K562 (cell line): ENCODE results near the gene NDUFAB1. TPM values are rescaled to one million over a fixed set of nuclear protein-coding genes. Genes with fewer than 3 reads are reported as not detected.
A peak's percentile ranks its signal among the peaks of the same experiment; 100 is the strongest.

ENCODE experiments used
- CSDE1 ChIP-seq, 2 experiments: fragments of 450-650 bp; IDR thresholded peaks; 2 replicates each; pipeline ENCODE4 v1.6.1; 2016; ENCODE audit warnings: mild to moderate bottlenecking in 1 of 2
- HBP1 ChIP-seq: fragments of 450-650 bp; formaldehyde crosslinking; IDR thresholded peaks from 2 replicates; pipeline ENCODE4 v1.4.0; 2022; ENCODE audit warnings: missing genetic modification characterization
- NCOA2 ChIP-seq, 2 experiments: fragments of 450-650 bp; IDR thresholded peaks; 2 replicates each; pipeline ENCODE4 v1.6.1; 2018; ENCODE audit warnings: mild to moderate bottlenecking in 2 of 2, moderate library complexity in 1 of 2; ENCODE audit not compliant: partially characterized antibody in 2 of 2
- SRF ChIP-seq, 2 experiments: fragments of 250-450, 450-650 bp in 1 of 2; sonication (Bioruptor Pico) in 1 of 2; sonication (generic) in 1 of 2; formaldehyde crosslinking; IDR thresholded peaks; 2 replicates each; pipeline versions ENCODE4 v1.5.0 to v1.5.1; 2020 to 2022; ENCODE audit warnings: mild to moderate bottlenecking in 1 of 2, missing genetic modification reagents in 1 of 2
- SRSF9 ChIP-seq: fragments of 200-400 bp; formaldehyde crosslinking; IDR thresholded peaks from 2 replicates; pipeline ENCODE4 v1.6.1; 2017; ENCODE audit warnings: low read depth, low read length, borderline replicate concordance
- TAL1 ChIP-seq: fragments of 450-650 bp; IDR thresholded peaks from 2 replicates; pipeline ENCODE4 v1.6.1; 2016; ENCODE audit warnings: mild to moderate bottlenecking
- ZMIZ1 ChIP-seq, 2 experiments: fragments of 150-350 bp in 1 of 2; IDR thresholded peaks; 2 replicates each; pipeline ENCODE4 v1.6.1; 2012 to 2016; ENCODE audit warnings: low read depth in 2 of 2, low read length in 2 of 2, mild to moderate bottlenecking in 1 of 2, moderate library complexity in 1 of 2
- ZNF431 ChIP-seq: sonication (generic); formaldehyde crosslinking; IDR thresholded peaks from 2 replicates; pipeline ENCODE4 v1.8.0; 2022; ENCODE audit warnings: mild to moderate bottlenecking, missing genetic modification reagents
- ZNF75A ChIP-seq: fragments of 450-650 bp; formaldehyde crosslinking; IDR thresholded peaks from 2 replicates; pipeline ENCODE4 v1.4.0; 2020; ENCODE audit warnings: mild to moderate bottlenecking
- polyA plus RNA-seq, 8 experiments: library from polyadenylated mRNA; depleted of rRNA in 4 of 8; stranded (reverse) in 5 of 8; unstranded in 3 of 8; fragments of >200 nt; fragmentation: Nextera tagmentation in 2 of 8; fragmentation: Illumina TruSeq in 1 of 8; extraction: Ambion mirVana in 2 of 8; extraction: Trizol in 1 of 8; gene quantifications; 2 replicates each; pipeline versions ENCODE4 v1.2.1 to v1.2.3, GENCODE V29; 2011 to 2014; ENCODE audit warnings: inconsistent platforms in 1 of 8, missing spikeins in 1 of 8
- total RNA-seq, 7 experiments: library from RNA; depleted of rRNA in 6 of 7; stranded (reverse); fragments of >200 nt in 6 of 7; fragmentation: Illumina TruSeq in 2 of 7; extraction: Trizol in 2 of 7; gene quantifications; 2 replicates each; pipeline versions ENCODE4 v1.2.1 to v1.2.3, GENCODE V29; 2011 to 2021; ENCODE audit warnings: low replicate concordance in 1 of 7
- TF ChIP-seq, protein P1 (sequence below), 2 experiments: IDR thresholded peaks; 2 replicates each; pipeline ENCODE4 v1.6.1; 2011; ENCODE audit warnings: borderline replicate concordance in 1 of 2, control low read depth in 1 of 2, low read depth in 1 of 2, low read length in 1 of 2, mild to moderate bottlenecking in 1 of 2, mixed read lengths in 1 of 2, moderate library complexity in 1 of 2; ENCODE audit not compliant: insufficient read depth in 1 of 2, insufficient read length in 1 of 2, poor library complexity in 1 of 2, severe bottlenecking in 1 of 2; ENCODE audit errors: extremely low read depth in 1 of 2
- TF ChIP-seq, protein P2 (sequence below), 2 experiments: fragments of 450-650 bp in 1 of 2; sonication (generic) in 1 of 2; formaldehyde crosslinking; conservative IDR thresholded peaks; 2 replicates each; pipeline versions ENCODE4 v1.4.0 to v1.8.1; 2020 to 2022; ENCODE audit warnings: mild to moderate bottlenecking in 1 of 2, missing genetic modification reagents in 1 of 2

Gene NDUFAB1
- total and polyA plus RNA-seq, 9 of the 15 experiments (the other 6 are each of a cell fraction or from before 2014, with no cell fraction given) = 123 to 481 (median 238) TPM

DNA sequence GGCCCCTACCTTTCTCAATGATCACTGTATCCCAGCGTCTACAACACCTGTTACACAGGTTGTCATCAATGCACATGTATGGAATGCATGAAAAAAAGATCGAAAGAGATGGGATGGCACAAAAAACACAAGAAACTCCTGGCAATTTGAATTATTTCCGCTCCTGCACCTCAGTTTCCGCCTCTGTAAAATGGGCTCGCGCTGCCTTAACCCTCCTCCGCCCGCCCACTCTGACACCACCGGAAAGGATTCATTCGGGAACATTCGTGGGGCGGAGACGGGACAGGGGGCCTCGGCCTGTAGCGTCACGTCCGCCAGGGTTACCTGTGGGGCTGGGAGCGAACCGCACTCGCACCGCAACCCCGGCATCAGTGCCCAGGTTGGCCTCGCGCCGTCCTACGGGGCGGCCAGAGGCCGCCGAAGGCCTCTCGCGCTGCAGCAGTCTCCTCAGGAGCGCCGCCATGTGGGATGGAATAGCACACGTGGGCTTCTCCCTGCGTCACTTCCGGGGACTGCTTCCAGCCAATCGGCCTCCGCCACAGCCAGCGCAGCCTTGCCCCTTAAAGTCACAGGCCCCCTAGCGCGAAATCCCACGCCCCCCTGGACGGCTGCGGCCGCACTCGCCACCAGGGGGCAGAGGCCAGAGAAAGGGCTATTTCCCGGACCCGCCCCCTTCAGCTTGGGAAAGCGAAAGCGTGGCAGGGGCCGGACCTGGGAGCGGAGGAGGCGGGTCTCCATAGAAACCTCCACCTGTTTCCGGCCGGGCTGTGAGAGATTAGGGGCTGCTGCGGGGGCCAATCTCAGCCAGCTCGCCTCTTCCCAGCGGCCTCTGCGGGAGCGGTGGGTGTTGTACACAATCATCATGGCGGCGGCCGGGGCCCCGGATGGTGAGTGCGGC is 39.0 kb downstream of the NDUFAB1 start, which contains the start of the genes EARS2 and UBFD1 (continued):
- TF ChIP-seq ZMIZ1 (IDR thresholded peaks at IDR 0.05; ENCODE audit: low read depth in 2 of 2, low read length in 2 of 2) (peak in 1 of 2 experiments; percentile 72; a peak in 2 of 4 replicates), HBP1 (CRISPR knock-in tag) (peak; percentile 67; the same call in 1 of the 2 replicates), SRF (CRISPR knock-in tag; IDR thresholded peaks at IDR 0.05) (peak in 1 of 2 experiments; percentile 98; a peak in 2 of 4 replicates), SRSF9 (no peak), CSDE1 (IDR thresholded peaks at IDR 0.05) (no peak), ZNF75A (CRISPR knock-in tag) (no peak), TAL1 (peak; percentile 44; the same call in 1 of the 2 replicates), ZNF431 (CRISPR knock-in tag) (peak; percentile 64; the same call in 1 of the 2 replicates), NCOA2 (IDR thresholded peaks at IDR 0.05; ENCODE audit: partially characterized antibody in 2 of 2) (no peak)
- TF ChIP-seq, protein P1, sequence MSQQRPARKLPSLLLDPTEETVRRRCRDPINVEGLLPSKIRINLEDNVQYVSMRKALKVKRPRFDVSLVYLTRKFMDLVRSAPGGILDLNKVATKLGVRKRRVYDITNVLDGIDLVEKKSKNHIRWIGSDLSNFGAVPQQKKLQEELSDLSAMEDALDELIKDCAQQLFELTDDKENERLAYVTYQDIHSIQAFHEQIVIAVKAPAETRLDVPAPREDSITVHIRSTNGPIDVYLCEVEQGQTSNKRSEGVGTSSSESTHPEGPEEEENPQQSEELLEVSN (IDR thresholded peaks at IDR 0.05; ENCODE audit: borderline replicate concordance in 1 of 2, extremely low read depth in 1 of 2, insufficient read depth in 1 of 2, insufficient read length in 1 of 2, low read depth in 1 of 2, low read length in 1 of 2, poor library complexity in 1 of 2, severe bottlenecking in 1 of 2) = peak; percentile 74 to 82
- TF ChIP-seq, protein P2, sequence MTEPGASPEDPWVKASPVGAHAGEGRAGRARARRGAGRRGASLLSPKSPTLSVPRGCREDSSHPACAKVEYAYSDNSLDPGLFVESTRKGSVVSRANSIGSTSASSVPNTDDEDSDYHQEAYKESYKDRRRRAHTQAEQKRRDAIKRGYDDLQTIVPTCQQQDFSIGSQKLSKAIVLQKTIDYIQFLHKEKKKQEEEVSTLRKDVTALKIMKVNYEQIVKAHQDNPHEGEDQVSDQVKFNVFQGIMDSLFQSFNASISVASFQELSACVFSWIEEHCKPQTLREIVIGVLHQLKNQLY (CRISPR knock-in tag; conservative IDR thresholded peaks at IDR 0.05) = no peak
